Measurements from ENCODE around the gene CYP51A1. TPM values are rescaled to one million over a fixed set of nuclear protein-coding genes. Genes with fewer than 3 reads are reported as not detected.

Gene CYP51A1
- 31.4 to 56.3 TPM (median 43.1 TPM) in 5 replicates for total RNA-seq (2022; extraction: Qiagen RNA extraction; ENCODE audit: low read depth)

GRCh38 chr7:92134271-92135051, at the start of gene CYP51A1:
TSS of gene CYP51A1 (minus strand) at chr7:92134477. CDS start at chr7:92134364, 113 bp downstream.

DNA sequence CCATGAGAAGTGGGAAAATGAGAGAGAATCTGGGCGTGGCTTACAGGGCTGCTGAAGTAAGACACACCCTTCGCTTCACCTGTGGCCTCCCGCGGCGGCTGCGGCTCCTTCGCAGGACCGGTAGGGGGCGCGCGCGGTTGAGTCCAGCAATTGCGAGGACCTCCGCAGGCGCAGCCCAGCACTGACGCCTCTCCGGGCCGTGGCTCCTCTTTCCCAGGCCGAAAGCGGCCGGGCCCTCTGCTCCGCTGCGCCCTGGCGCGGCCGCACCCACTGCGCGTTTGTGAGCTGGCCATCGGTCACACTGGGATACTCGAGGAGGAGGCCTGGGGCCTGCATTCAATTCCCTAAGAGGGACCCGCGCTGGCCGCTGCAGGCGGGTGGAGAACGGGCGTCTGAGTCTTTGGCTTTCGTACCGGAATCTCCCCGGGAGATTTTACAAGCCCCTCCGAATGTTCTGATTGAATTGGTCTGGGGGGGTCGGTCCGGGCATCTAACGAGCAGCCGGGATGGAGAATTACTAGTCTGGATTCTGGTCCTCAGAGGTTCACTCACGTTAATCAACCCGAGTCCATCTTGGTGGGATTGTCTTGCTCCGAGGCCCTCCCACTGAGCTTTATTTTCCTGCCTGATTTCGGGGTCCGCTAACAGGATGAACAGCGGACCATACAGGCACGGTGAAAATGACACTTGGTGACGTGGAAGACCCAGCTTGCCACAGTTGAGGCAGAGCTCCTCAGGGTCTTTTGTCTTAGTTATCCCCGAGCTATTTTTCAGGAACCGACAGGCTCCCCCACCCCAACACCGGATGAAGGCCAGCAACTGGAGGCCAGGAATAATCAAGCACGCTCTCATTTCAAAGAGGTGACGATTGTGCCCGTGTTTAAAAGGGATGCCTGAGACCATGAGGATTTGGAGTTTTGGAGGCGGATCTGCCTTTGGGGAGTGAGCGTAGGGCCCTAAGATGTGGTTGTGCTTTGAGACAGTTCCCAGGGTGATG, 44.9 kb upstream of the CYP51A1 start, which contains the start of gene LRRD1:
TSS of gene LRRD1 (minus strand) at position 215 of the 997 bp plus-strand sequence. CDS start 13,940 bp downstream, outside the sequence.

Other genes starting within 250 kb of the CYP51A1 start
- gene AKAP9, start 193.6 kb downstream of the CYP51A1 start, total RNA-seq (2022; extraction: Qiagen RNA extraction; ENCODE audit: low read depth): 11.7 to 29.0 TPM (median 16.6 TPM) in 5 replicates
- gene LRRD1, start 44.7 kb upstream of the CYP51A1 start, total RNA-seq (2022; extraction: Qiagen RNA extraction; ENCODE audit: low read depth): not detected in 5 replicates
- 23.3 to 28.4 TPM (median 26.7 TPM) in 5 replicates for gene KRIT1, start 111.4 kb upstream of the CYP51A1 start, total RNA-seq (2022; extraction: Qiagen RNA extraction; ENCODE audit: low read depth)
- gene ANKIB1, start 111.5 kb upstream of the CYP51A1 start, total RNA-seq (2022; extraction: Qiagen RNA extraction; ENCODE audit: low read depth): 14.1 to 23.3 TPM (median 20.3 TPM) in 5 replicates